PC-9 (cell line): ENCODE results near the gene PRR7. TPM values are rescaled to one million over a fixed set of nuclear protein-coding genes. Genes with fewer than 3 reads are reported as not detected.

Experiments used
- BruUV-seq: library from RNA; stranded (reverse); fragments of 400-500 nt; replicated peaks from 2 replicates; lab custom pipeline; 2021; lab: Mats Ljungman, UMichigan
- CTCF ChIA-PET: fragments of 300-600 bp; sonication (Branson Sonifier 250); formaldehyde crosslinking; loops from one replicate; lab custom pipeline; 2022; ENCODE audit warnings: antibody characterized with exemption; lab: Charles Lee
- POLR2A ChIA-PET: fragments of 300-600 bp; sonication (Branson Sonifier 250); formaldehyde crosslinking; loops from one replicate; lab custom pipeline; 2022; ENCODE audit warnings: antibody characterized with exemption; ENCODE audit not compliant: unreplicated experiment; lab: Charles Lee
- DNase-seq, 2 experiments: peaks; one replicate each; pipeline versions ENCODE4 v3.0.0 to v3.0.0-alpha.2; 2015 to 2022; ENCODE audit warnings: mixed read lengths in 1 of 2
- H2AFZ ChIP-seq: fragments of 200-600 bp; sonication (generic); 2 replicates; pipeline ENCODE4 v1.8.1; 2017; ENCODE audit warnings: antibody characterized with exemption
- H3F3A ChIP-seq: fragments of 200-600 bp; sonication (generic); 2 replicates; pipeline ENCODE4 v1.8.1; 2017; ENCODE audit warnings: antibody characterized with exemption, mild to moderate bottlenecking, low read depth; ENCODE audit not compliant: insufficient read depth
- H3K27ac ChIP-seq: fragments of 200-600 bp; sonication (generic); 2 replicates; pipeline ENCODE4 v1.6.1; 2016; ENCODE audit warnings: mixed run types
- H3K27me3 ChIP-seq: fragments of 200-600 bp; sonication (generic); 2 replicates; pipeline ENCODE4 v1.6.1; 2016; ENCODE audit warnings: low read depth, mixed run types; ENCODE audit not compliant: insufficient read depth
- H3K36me3 ChIP-seq: fragments of 200-600 bp; sonication (generic); 2 replicates; pipeline ENCODE4 v1.6.1; 2016; ENCODE audit warnings: low read depth, mixed run types
- H3K4me1 ChIP-seq: fragments of 200-600 bp; sonication (generic); replicated peaks from 2 replicates; pipeline ENCODE4 v1.6.1; 2016; ENCODE audit warnings: mixed run types; ENCODE audit not compliant: insufficient read depth
- H3K4me2 ChIP-seq: fragments of 200-600 bp; sonication (generic); 2 replicates; pipeline ENCODE4 v1.6.1; 2017; ENCODE audit warnings: mixed run types
- H3K4me3 ChIP-seq: fragments of 200-600 bp; sonication (generic); 2 replicates; pipeline ENCODE4 v1.6.1; 2016; ENCODE audit warnings: mixed run types
- H3K79me2 ChIP-seq: fragments of 200-600 bp; sonication (generic); 2 replicates; pipeline ENCODE4 v1.6.1; 2017; ENCODE audit warnings: low read depth, mixed run types
- H3K9me2 ChIP-seq: fragments of 200-600 bp; sonication (generic); 2 replicates; pipeline ENCODE4 v1.8.1; 2017; ENCODE audit warnings: mild to moderate bottlenecking; ENCODE audit not compliant: insufficient read depth
- H3K9me3 ChIP-seq: fragments of 200-600 bp; sonication (generic); 2 replicates; pipeline ENCODE4 v1.8.1; 2016; ENCODE audit warnings: low read depth; ENCODE audit not compliant: insufficient read depth
- H4K20me1 ChIP-seq: fragments of 200-600 bp; sonication (generic); 2 replicates; pipeline ENCODE4 v1.8.1; 2017; ENCODE audit not compliant: insufficient read depth
- EZH2 ChIP-seq: fragments of 200-600 bp; sonication (generic); IDR thresholded peaks from 2 replicates; pipeline ENCODE4 v1.8.0; 2017; ENCODE audit warnings: antibody characterized with exemption, low read depth
- intact Hi-C: fragments of 100-400 bp; cut with micrococcal nuclease; formaldehyde crosslinking; loops from one replicate; pipeline ENCODE4 v1.10.0; 2022; ENCODE audit not compliant: unreplicated experiment
- total RNA-seq: library from RNA; stranded (reverse); gene quantifications from 2 replicates; pipeline ENCODE4 v1.2.3, GENCODE V29; 2021
- TF ChIP-seq, protein P1 (sequence below): fragments of 200-600 bp; sonication (generic); conservative IDR thresholded peaks from 2 replicates; pipeline ENCODE4 v1.6.1; 2017; ENCODE audit warnings: mixed run types, antibody characterized with exemption, mild to moderate bottlenecking, moderate library complexity

Gene PRR7
- total RNA-seq, 1 experiment from 2014 or later, result 22.2 TPM

- intact Hi-C loops, result loop anchor here (2.0 kb wide), 1 partner anchor 27 kb away; no protein-coding TSS in a partner anchor
- no peak for TF ChIP-seq EZH2
- TF ChIP-seq, protein P1, sequence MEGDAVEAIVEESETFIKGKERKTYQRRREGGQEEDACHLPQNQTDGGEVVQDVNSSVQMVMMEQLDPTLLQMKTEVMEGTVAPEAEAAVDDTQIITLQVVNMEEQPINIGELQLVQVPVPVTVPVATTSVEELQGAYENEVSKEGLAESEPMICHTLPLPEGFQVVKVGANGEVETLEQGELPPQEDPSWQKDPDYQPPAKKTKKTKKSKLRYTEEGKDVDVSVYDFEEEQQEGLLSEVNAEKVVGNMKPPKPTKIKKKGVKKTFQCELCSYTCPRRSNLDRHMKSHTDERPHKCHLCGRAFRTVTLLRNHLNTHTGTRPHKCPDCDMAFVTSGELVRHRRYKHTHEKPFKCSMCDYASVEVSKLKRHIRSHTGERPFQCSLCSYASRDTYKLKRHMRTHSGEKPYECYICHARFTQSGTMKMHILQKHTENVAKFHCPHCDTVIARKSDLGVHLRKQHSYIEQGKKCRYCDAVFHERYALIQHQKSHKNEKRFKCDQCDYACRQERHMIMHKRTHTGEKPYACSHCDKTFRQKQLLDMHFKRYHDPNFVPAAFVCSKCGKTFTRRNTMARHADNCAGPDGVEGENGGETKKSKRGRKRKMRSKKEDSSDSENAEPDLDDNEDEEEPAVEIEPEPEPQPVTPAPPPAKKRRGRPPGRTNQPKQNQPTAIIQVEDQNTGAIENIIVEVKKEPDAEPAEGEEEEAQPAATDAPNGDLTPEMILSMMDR, result no peak
- H3K4me2 ChIP-seq, result peak overlapping the region; percentile 97
- BruUV-seq, result TSS peak; percentile 70
- peak overlapping the region; percentile 81 for H2AFZ ChIP-seq
- H4K20me1 ChIP-seq, result peaks cover 29% of the 10 kb centered on the region
- peak in 1 of 2 experiments; percentile 53 for DNase-seq
- H3K9me3 ChIP-seq, result no peaks in the 10 kb centered on the region
- peaks cover 10% of the 10 kb centered on the region; the same call in 1 of the 2 replicates for H3F3A ChIP-seq
- peak overlapping the region; percentile 35 for H3K27ac ChIP-seq
- no peaks in the 10 kb centered on the region for H3K27me3 ChIP-seq
- peaks cover 23% of the 10 kb centered on the region for H3K4me1 ChIP-seq
- no peaks in the 10 kb centered on the region for H3K36me3 ChIP-seq
- no peaks in the 10 kb centered on the region for H3K9me2 ChIP-seq
- ChIA-PET POLR2A (interaction anchor here (0.6 to 1.3 kb wide), 3 partner anchors 20 to 887 kb away, joined by 3 to 31 read pairs (median 10); partner anchors contain the start of gene PDLIM7), CTCF (interaction anchor here (0.9 to 2.4 kb wide), 5 partner anchors 23 to 117 kb away, joined by 3 to 18 read pairs (median 4); no protein-coding TSS in a partner anchor)
- H3K79me2 ChIP-seq, result peaks cover 35% of the 10 kb centered on the region
- peak overlapping the region; percentile 80 for H3K4me3 ChIP-seq
These were observed 19.3 kb upstream of the PRR7 start for GRCh38 chr5:177427211-177427822.

DNA sequence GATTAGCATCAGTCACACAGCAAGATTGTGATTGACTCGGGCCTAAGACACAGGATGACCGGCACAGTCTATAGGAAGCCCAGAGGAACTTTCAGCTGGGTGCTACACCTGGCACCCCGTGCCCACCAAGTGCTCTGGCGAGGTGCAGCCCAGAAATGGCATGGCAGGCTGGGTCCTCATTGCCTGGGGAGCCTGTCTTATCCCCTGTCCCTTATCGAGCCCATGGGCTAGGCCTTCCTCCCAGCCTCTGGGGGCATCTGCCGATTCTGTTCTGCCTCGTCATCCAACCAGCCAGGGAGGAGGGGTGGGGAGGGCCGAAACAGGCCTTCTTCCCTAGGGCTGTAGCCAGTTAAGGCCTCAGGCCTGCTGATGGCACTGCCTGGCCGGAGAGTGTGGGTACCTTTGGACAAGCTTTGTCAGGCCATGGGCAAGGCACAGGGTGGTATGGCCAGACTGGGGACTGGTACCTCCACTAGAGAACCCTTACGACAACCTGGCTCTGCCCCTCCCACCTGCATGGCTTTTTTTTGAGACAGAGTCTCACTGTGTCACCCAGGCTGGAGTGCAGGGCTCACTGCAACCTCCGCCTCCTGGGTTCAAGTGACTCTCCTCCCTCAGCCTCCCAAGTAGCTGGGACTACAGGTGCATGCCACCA is 18.6 kb upstream of the PRR7 start:
- no peaks in the 10 kb centered on the region for H3K9me2 ChIP-seq
- TF ChIP-seq, protein P1, result no peak
- TF ChIP-seq EZH2, result no peak
- peaks cover 35% of the 10 kb centered on the region for H3K79me2 ChIP-seq
- no peaks in the 10 kb centered on the region for H3K27me3 ChIP-seq
- intact Hi-C loops, result loop anchor here (2.0 kb wide), 1 partner anchor 27 kb away; no protein-coding TSS in a partner anchor
- ChIA-PET POLR2A (interaction anchor here (0.6 kb wide), 2 partner anchors 888 to 1013 kb away, joined by 3 read pairs; no protein-coding TSS in a partner anchor), CTCF (interaction anchor here (0.9 to 2.3 kb wide), 3 partner anchors 24 to 57 kb away, joined by 3 to 18 read pairs (median 3); no protein-coding TSS in a partner anchor)
- peak overlapping the region; percentile 97 for H3K4me2 ChIP-seq
- no peak overlapping the region for H2AFZ ChIP-seq
- DNase-seq, result no peak
- H4K20me1 ChIP-seq, result peaks cover 29% of the 10 kb centered on the region
- H3K4me1 ChIP-seq, result peaks cover 23% of the 10 kb centered on the region
- peak overlapping the region; percentile 80 for H3K4me3 ChIP-seq
- no peaks in the 10 kb centered on the region for H3K36me3 ChIP-seq
- no peaks in the 10 kb centered on the region for H3K9me3 ChIP-seq
- peaks cover 10% of the 10 kb centered on the region; the same call in 1 of the 2 replicates for H3F3A ChIP-seq
- no peak overlapping the region for H3K27ac ChIP-seq
- BruUV-seq, result no TSS peak

DNA sequence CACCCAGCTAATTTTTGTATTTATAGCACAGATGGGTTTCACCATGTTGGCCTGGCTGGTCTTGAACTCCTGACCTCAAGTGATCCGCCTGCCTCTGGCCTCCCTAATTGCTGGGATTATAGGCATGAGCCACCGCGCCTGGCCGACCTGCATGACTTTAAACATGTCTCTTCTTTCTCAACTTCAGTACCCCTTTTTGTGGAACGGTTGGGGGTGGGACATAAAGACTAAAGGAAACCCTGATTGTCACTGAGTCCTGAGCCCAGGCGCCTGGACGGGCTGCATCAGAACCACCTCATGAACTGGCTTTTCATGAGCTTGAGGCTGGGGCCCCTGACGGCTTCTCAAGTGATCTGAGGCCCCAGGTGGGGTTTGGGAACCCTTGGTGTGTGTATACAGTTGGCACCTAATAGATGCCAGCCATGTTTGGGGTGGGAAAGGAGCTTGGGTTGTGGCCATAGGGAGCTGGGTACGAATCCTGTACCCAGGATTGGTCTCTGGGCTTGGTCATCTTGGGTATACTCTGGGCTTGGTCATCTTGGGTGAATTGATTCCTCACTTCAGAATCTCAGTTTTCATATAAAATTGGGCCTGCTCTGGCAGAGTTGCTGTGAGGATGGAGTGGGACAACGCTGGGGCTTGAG is 17.9 kb upstream of the PRR7 start:
- DNase-seq, result no peak
- H3F3A ChIP-seq, result peaks cover 10% of the 10 kb centered on the region; the same call in 1 of the 2 replicates
- intact Hi-C loops, result no loop called here
- H3K27me3 ChIP-seq, result no peaks in the 10 kb centered on the region
- H3K4me1 ChIP-seq, result peaks cover 23% of the 10 kb centered on the region
- H3K9me2 ChIP-seq, result no peaks in the 10 kb centered on the region
- peaks cover 29% of the 10 kb centered on the region for H4K20me1 ChIP-seq
- no peak overlapping the region for H3K27ac ChIP-seq
- TF ChIP-seq, protein P1, result no peak
- no peak for TF ChIP-seq EZH2
- H3K79me2 ChIP-seq, result peaks cover 35% of the 10 kb centered on the region
- no peaks in the 10 kb centered on the region for H3K9me3 ChIP-seq
- no peak overlapping the region for H2AFZ ChIP-seq
- POLR2A ChIA-PET, result interaction anchor here (0.6 kb wide), 1 partner anchor 1012 kb away, joined by 3 read pairs; no protein-coding TSS in a partner anchor
- H3K36me3 ChIP-seq, result no peaks in the 10 kb centered on the region
- CTCF ChIA-PET, result no interaction called here
- no TSS peak for BruUV-seq
- H3K4me3 ChIP-seq, result no peak overlapping the region
- peak overlapping the region; percentile 97; the same call in 1 of the 2 replicates for H3K4me2 ChIP-seq
